ENCODE results near the gene SLC25A22. TPM values are rescaled to one million over a fixed set of nuclear protein-coding genes. Genes with fewer than 3 reads are reported as not detected.

Gene SLC25A22
- total and polyA plus RNA-seq, 9 of the 15 experiments (the other 6 are each of a cell fraction or from before 2014, with no cell fraction given), result 0.41 to 55.4 (median 11.4) TPM

- peak; percentile 72; the same call in 1 of the 2 replicates for TF ChIP-seq ZNF77 (CRISPR knock-in tag; IDR thresholded peaks at IDR 0.05)
- TF ChIP-seq POLR2H (tag; IDR thresholded peaks at IDR 0.05; ENCODE audit: low read depth), result peak; percentile 78
- no peak for TF ChIP-seq NCOA6 (IDR thresholded peaks at IDR 0.05)
- TF ChIP-seq NCOR1 (IDR thresholded peaks at IDR 0.05), result no peak
- peak; percentile 11; the same call in 1 of the 2 replicates for TF ChIP-seq HES1 (IDR thresholded peaks at IDR 0.05; ENCODE audit: low read depth)
- TF ChIP-seq ZNF764 (CRISPR knock-in tag; IDR thresholded peaks at IDR 0.05; ENCODE audit: low read depth), result no peak
- TF ChIP-seq ZNF507 (tag; conservative IDR thresholded peaks at IDR 0.05), result no peak
- TF ChIP-seq NFYB (IDR thresholded peaks at IDR 0.05; ENCODE audit: extremely low read depth, insufficient read length), result peak; percentile 91
- TF ChIP-seq ETS1 (conservative IDR thresholded peaks at IDR 0.05; ENCODE audit: control insufficient read depth, low read depth, low read length), result peak; percentile 98
- TF ChIP-seq GTF2F1 (IDR thresholded peaks at IDR 0.05; ENCODE audit: low read depth, low read length), result peak; percentile 94
- peak; percentile 81 for TF ChIP-seq CHD2 (IDR thresholded peaks at IDR 0.05; ENCODE audit: low read depth, low read length)
- peak; percentile 25 for TF ChIP-seq RBM39 (optimal IDR thresholded peaks at IDR 0.05; ENCODE audit: low read depth, low read length)
- TF ChIP-seq SMAD4 (CRISPR knock-in tag; conservative IDR thresholded peaks at IDR 0.05), result peak; percentile 19
- TF ChIP-seq TCF3 (CRISPR knock-in tag; IDR thresholded peaks at IDR 0.05), result peak; percentile 33; the same call in 1 of the 2 replicates
- peak; percentile 17; the same call in 1 of the 2 replicates for TF ChIP-seq ZNF766 (CRISPR knock-in tag; conservative IDR thresholded peaks at IDR 0.05)
- TF ChIP-seq NFE2 (IDR thresholded peaks at IDR 0.05; ENCODE audit: low read depth), result peak; percentile 10; the same call in 1 of the 2 replicates
- peak; percentile 53 to 59; a peak in 2 of 4 replicates for TF ChIP-seq MLLT1 (IDR thresholded peaks at IDR 0.05)
- TF ChIP-seq SMAD1 (IDR thresholded peaks at IDR 0.05; ENCODE audit: low read depth, low read length, partially characterized antibody), result peak; percentile 61
- peak; percentile 99 for TF ChIP-seq CREB1 (IDR thresholded peaks at IDR 0.05)
- peak; percentile 99 for TF ChIP-seq CREB1 (CRISPR knock-in tag; IDR thresholded peaks at IDR 0.05)
- TF ChIP-seq ZNF175 (CRISPR knock-in tag; IDR thresholded peaks at IDR 0.05; ENCODE audit: low read depth), result 0 out of 2 replicates have a peak, but pooled peaks have one; percentile 33
Measured at GRCh38 chr11:809287-810039, 11.4 kb upstream of the SLC25A22 start, which contains the start of gene RPLP2 (continued).

Data from K562 (cell line).